OCI-LY3 (cell line): Measurements from ENCODE around the gene USH2A.

Experiments used
- CTCF ChIP-seq: fragments of 200-600, 300-600 bp; sonication (generic); IDR thresholded peaks from 2 replicates; pipeline ENCODE4 v1.5.1; 2014; ENCODE audit warnings: antibody characterized with exemption, low read length, low read depth
- EZH2phosphoT487 ChIP-seq: fragments of 200-600 bp; shearing (Covaris generic); IDR thresholded peaks from 2 replicates; pipeline ENCODE4 v1.6.1; 2018; ENCODE audit warnings: antibody characterized with exemption, mixed run types, low read depth

- TF ChIP-seq CTCF (no peak), EZH2phosphoT487 (no peak)
Observed at GRCh38 chr1:216390956-216391355, 32.3 kb downstream of the USH2A start.
